HG03159 (cell line): ENCODE data around the gene PDGFC.

Experiments
- ATAC-seq: cut with Tn5 transposase; IDR thresholded peaks from one replicate; pipeline ENCODE4 v1.9.1; 2021; ENCODE audit warnings: mild to moderate bottlenecking, moderate library complexity; ENCODE audit not compliant: unreplicated experiment

PDGFC gene, protein sequence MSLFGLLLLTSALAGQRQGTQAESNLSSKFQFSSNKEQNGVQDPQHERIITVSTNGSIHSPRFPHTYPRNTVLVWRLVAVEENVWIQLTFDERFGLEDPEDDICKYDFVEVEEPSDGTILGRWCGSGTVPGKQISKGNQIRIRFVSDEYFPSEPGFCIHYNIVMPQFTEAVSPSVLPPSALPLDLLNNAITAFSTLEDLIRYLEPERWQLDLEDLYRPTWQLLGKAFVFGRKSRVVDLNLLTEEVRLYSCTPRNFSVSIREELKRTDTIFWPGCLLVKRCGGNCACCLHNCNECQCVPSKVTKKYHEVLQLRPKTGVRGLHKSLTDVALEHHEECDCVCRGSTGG

GRCh38 chr4:156971676-156972378 lies at the start of gene PDGFC:
Gene PDGFC, minus strand, starts transcription at chr4:156971799. Its CDS starts 896 bp downstream, at chr4:156970903.
- peak; percentile 37 for ATAC-seq

- no peak for ATAC-seq
Observed at GRCh38 chr4:157020882-157021281, 49.3 kb upstream of the PDGFC start.

DNA sequence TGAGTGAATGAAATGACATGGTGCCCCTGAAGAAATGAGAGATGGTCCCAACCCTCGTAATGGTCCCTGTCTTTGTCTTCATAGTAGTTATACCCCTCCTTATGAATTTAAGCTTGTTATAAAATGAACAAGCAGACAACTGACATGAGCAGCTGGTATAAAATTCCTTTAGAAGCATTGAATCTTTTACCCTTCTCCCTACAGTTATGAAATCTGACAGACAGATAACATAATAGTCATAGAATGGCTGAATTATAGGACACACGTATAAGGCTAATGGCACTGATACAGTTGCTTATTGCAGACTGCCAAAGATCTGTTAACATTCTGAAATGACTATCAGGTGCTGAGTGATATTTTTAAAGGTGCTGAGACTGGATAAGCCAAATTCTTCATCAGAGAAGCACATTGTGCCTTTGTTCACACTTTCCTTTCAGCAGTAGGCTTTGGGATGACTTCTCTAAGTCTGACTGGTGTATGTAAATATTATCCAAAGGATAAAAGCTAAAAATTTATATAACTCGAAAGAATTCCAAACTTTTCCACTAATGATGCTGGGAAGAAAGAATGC lies 47.4 kb upstream of the PDGFC start:
- no peak for ATAC-seq

DNA sequence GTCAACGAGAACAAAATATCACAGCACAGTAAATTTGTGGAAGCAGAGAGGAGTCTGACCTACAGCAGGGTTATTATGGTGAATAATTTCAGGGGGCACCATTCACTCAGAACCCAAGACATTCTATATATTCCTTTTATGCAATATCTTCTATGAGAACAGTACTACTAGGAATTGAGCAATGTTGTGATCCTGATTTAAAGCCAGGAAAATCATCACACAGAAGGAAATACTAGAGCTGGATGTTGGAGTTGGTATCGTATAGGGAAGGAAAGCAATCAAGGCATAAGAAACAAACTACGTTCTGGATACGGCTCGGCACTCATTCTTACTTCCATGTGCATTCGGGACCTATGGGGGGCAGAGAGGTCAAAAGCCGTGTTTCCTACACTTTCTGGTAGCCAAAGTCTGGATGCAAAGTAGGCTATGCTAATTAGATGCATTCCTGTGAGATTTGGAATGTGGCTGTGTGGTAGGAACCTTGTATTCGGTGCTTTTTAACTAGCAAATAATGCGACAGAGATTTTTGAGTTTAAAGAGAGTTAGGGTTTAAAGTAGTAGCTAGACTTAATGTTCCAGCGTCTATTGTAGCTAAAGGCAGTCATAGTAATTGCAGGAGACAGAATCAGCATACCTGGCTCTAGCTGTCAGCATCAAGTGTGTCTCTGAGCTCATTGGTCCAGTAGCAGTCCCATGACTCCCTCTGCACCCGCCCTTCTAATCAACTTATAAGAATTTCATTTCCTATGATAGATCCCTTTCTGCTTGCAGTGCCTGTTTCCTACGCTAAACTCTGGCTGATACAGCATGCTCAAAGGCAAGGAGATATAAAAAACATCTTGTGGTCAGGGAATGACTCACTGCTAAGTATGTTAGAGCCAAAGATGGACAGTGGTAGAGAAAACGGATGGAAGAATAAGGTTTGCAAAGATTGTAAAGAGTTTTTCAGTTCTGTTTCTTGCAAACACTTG lies 43.3 kb upstream of the PDGFC start:
- no peak for ATAC-seq

- no peak for ATAC-seq
Observed at GRCh38 chr4:157013656-157014055, 42.1 kb upstream of the PDGFC start.

GRCh38 chr4:157012781-157013180 lies 41.2 kb upstream of the PDGFC start:
- no peak for ATAC-seq

DNA sequence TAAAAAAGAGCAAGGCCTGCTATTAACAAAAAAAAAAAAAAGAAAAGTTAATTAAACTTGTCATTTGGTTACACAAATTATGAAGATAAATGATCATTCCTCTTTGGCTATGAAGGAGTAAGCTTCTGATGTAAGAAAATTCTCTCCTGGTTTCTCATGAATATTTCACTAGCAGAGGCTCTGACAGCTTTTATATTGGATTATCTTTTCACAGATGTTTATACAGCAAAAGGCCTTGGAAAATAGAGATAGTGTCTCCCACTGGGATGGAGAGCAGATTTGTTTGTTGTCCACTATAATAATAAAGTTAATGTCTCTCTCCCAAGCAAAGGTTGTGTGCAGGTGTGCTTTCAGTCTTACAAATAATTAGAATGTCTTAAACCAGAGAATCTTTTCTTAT lies 40.7 kb upstream of the PDGFC start:
- no peak for ATAC-seq

GRCh38 chr4:157010630-157011029 lies 39.0 kb upstream of the PDGFC start:
- ATAC-seq: no peak

DNA sequence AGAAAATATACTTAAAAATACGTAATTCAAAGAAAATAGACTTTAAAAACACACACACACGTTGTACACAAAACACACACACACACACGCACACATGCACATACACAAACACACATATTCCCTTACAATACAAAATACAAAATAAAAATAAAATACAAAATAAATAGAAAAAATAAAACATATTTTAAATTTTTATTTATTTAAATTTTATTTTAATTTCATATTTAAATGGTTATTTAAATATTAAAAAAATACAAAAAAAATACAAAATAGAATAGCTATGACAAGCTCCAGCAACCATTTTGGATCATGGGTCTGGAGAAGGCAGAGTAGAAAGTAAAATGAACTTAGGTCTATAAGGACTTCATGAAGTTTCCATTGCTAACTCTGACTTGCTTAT lies 34.2 kb upstream of the PDGFC start:
- no peak for ATAC-seq

GRCh38 chr4:157005193-157005592 lies 33.6 kb upstream of the PDGFC start:
- no peak for ATAC-seq

DNA sequence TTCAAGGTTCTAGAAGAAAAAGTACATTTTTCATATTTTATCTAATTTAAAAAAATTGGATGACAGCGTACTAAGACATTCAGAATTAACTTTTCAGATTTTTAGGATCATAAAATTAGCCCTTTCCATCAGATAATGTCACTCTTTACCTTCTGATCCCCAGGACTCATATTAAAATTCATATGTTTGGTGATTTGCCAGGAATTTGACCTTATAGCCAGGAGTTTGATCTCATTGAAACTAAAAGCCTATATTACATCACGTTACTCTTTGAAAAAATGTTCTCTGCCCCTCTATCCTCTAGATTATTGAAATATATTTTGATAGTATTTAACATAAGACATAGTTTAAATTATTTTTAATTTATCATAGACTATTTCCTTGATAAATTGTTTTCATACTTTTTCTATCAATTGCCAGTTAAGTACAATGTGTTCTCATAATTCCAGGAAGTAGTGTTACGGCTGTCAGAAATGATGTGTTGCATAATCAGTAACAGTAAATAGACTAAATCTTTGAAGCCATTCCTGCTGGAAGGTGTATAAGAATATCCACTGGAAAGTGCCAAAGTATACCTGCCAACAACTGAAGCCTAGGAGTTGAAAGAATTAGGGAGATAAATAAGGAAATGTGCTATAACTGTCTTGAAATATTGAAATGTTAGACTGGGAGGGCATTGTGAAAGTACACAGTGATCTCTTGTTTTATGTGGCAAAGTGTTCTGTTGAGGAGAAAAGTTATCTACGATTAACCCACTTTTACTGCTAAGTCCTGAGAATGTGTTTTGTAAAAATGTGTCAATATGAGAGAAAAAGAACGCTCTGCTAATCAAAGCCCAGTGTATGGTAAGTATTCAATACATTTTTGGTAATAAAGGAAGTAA lies 32.9 kb upstream of the PDGFC start:
- no peak for ATAC-seq

DNA sequence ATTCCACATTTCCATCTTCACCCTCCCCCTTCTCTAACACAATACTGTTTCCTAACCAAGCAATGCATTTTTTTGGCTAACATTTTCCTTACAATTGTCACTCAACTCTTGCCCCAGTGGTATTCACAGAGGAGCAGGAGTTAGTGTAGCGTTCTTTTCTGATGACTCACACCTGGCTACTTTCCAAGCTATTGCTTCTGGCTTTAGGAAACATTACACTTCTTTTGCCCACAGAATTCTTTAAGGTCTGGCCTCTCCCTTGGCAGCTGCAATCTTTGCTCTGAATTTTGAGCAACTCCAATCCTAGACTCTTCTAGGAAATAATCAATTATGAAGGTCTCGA lies 27.5 kb upstream of the PDGFC start:
- ATAC-seq: no peak

- no peak for ATAC-seq
Observed at GRCh38 chr4:156998500-156999174, 27.0 kb upstream of the PDGFC start.

DNA sequence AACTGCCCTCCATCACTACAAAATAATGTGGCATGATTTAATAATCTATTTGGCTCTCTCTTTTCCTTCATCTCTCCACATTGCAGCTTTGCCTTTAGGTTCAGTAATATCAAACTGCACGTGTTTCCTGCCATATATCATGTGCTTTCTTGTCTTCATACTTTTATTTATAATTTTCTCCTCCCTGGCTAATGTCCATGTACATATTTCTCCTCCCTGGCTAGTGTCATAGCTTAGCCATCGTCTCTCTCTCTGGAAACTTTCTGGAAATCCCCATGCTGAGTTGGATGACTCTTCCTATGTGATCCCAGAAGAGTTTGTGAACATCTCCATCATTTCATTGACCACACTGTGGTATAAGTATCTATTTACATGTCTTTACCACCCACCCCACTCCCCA lies 21.3 kb upstream of the PDGFC start:
- no peak for ATAC-seq

DNA sequence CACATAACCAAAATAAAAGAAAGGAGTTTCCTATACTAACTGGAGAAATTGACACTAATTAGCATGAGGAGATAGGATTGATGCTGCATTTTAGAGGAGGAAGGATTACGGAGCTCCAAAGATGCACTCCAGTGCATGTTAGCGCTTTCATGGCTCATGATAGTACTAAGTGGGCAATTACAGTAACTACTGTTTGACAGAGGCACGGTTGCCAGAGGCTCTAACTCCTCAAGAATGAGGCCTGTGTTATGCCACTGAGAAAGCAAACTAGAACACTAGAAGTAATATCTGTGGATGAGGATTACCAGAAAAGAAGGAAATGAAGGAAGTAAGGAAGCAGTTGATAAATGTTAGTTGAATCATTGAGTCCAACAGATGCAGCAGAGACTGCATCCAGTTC lies 19.6 kb upstream of the PDGFC start:
- no peak for ATAC-seq

GRCh38 chr4:156983366-156983765 lies 11.8 kb upstream of the PDGFC start:
- ATAC-seq: no peak

- ATAC-seq: no peak
Observed at GRCh38 chr4:156981262-156981769, 9.7 kb upstream of the PDGFC start.

DNA sequence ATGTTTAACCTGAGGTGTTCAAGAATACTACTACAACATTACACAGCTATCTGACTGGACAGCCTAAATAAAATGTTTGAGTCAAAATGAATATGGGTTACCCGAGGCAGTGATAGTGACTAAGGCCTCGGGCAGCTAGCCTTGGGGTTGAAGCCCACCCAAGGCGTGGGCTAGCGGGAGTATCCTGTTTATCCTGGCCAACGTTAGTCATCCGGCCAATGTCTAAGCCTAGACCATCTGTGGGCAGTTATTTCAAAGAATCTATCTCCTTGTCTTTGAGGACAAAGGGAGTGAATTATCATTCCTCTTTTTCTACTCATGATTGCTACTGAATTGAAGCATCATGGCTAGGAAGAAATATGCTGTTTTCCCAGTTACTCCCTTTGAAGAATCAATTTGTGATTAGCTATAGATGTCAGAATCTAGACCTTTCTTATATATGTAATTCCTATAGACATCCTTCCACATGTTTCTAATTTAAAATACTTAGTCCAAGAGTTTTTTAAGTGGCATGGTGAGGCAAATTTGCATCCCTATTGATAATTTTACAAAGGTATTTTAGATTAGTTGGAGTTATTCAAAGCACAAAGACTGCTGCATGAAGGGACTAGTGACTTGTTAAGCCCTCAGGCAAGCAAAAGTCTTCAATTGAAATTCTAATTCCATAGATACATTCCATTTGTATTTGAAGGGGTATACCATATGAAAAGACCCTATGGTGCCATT lies 6.0 kb upstream of the PDGFC start:
- ATAC-seq: no peak

DNA sequence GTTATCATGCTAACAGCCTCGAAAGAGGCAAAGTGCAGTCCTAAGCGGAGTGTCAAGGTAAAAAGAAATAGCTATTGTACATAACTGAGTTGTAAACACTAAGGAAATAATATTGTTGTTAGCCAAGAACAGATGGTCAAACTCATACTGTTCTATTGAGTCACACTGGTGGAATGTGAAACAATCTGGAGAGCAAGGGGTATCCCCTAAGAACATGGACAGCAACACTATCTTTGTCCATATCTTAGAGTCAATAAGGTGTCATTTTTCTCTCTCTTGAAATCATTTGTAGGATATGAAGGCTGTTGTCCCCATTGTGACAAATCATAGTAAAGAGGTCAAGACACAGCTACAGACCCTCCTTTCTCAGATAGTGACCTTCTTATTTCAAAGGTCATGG lies 4.5 kb upstream of the PDGFC start:
- no peak for ATAC-seq
